ENCODE data around the gene BIRC2.
"Not testable (repeated sequence)": the region's sequence is repeated elsewhere in the genome, so short reads cannot be mapped to it uniquely, and the experiment has no call there.

The BIRC2 gene

GRCh38 chr11:102322560-102322959 is 24.5 kb upstream of the BIRC2 start:
- no peak for DNase-seq

- DNase-seq: no peak
These were observed 23.3 kb upstream of the BIRC2 start for GRCh38 chr11:102323542-102324251.

- no peak for DNase-seq
These were observed 21.9 kb upstream of the BIRC2 start for GRCh38 chr11:102325088-102325487.

- no peak for DNase-seq
These were observed 18.3 kb upstream of the BIRC2 start for GRCh38 chr11:102328748-102329147.

GRCh38 chr11:102330231-102330630 is 16.8 kb upstream of the BIRC2 start:
- DNase-seq: no peak

- DNase-seq: no peak
These were observed 15.7 kb upstream of the BIRC2 start for GRCh38 chr11:102331341-102331740.

- DNase-seq: no peak
These were observed 14.4 kb upstream of the BIRC2 start for GRCh38 chr11:102332611-102332994.

- no peak for DNase-seq
These were observed 8.5 kb upstream of the BIRC2 start for GRCh38 chr11:102338479-102339010.

GRCh38 chr11:102341311-102341710 is 5.7 kb upstream of the BIRC2 start:
- DNase-seq: not testable (repeated sequence)

- peak in 45 of 58 donors; percentile 2 to 72 (median 34) for DNase-seq
These were observed 5.1 kb upstream of the BIRC2 start for GRCh38 chr11:102341844-102342318.

GRCh38 chr11:102343809-102344208 is 3.2 kb upstream of the BIRC2 start:
- DNase-seq: no peak

- DNase-seq: peak in 3 of 58 donors; percentile 1 to 4 (median 4)
These were observed 1.1 kb upstream of the BIRC2 start for GRCh38 chr11:102345904-102346303.

- no peak for DNase-seq
These were observed 612 bp upstream of the BIRC2 start for GRCh38 chr11:102346456-102346747.

GRCh38 chr11:102347462-102348370 is 702 bp downstream of the BIRC2 start:
- DNase-seq: peak in 11 of 58 donors; percentile 24 to 68 (median 44)

- DNase-seq: no peak
These were observed 10.1 kb downstream of the BIRC2 start for GRCh38 chr11:102357116-102357515.

GRCh38 chr11:102359372-102359771 is 12.4 kb downstream of the BIRC2 start:
- no peak for DNase-seq

GRCh38 chr11:102360681-102361080 is 13.7 kb downstream of the BIRC2 start:
- no peak for DNase-seq

- no peak for DNase-seq
These were observed 14.3 kb downstream of the BIRC2 start for GRCh38 chr11:102361086-102362031.

- no peak for DNase-seq
These were observed 18.0 kb downstream of the BIRC2 start for GRCh38 chr11:102364991-102365390.

GRCh38 chr11:102367364-102367763 is 20.4 kb downstream of the BIRC2 start:
- DNase-seq: no peak

- DNase-seq: no peak
These were observed 21.5 kb downstream of the BIRC2 start for GRCh38 chr11:102368472-102368871.
